ENCODE data around the gene OPRM1.
"Not testable (repeated sequence)": the region's sequence is repeated elsewhere in the genome, so short reads cannot be mapped to it uniquely, and the experiment has no call there.

Gene OPRM1

GRCh38 chr6:154039231-154039842 lies at the start of gene OPRM1:
OPRM1 (plus strand) TSS chr6:154039240; CDS start chr6:154039545, 305 bp downstream.
- peak; percentile 24 for DNase-seq

- DNase-seq = no peak
These were observed 49.1 kb upstream of the OPRM1 start for GRCh38 chr6:153989989-153990388.

GRCh38 chr6:153994004-153994403 lies 45.0 kb upstream of the OPRM1 start:
- DNase-seq = no peak

GRCh38 chr6:153994811-153995210 lies 44.2 kb upstream of the OPRM1 start:
- no peak for DNase-seq

GRCh38 chr6:153997221-153997620 lies 41.8 kb upstream of the OPRM1 start:
- DNase-seq = no peak

GRCh38 chr6:154001494-154002285 lies 37.4 kb upstream of the OPRM1 start:
- no peak for DNase-seq

- no peak for DNase-seq
These were observed 36.1 kb upstream of the OPRM1 start for GRCh38 chr6:154002894-154003293.

- no peak for DNase-seq
These were observed 28.7 kb upstream of the OPRM1 start for GRCh38 chr6:154010371-154010770.

GRCh38 chr6:154012852-154013251 lies 26.2 kb upstream of the OPRM1 start:
- DNase-seq = no peak

- no peak for DNase-seq
These were observed 21.3 kb upstream of the OPRM1 start for GRCh38 chr6:154017786-154018185.

- no peak for DNase-seq
These were observed 8.4 kb upstream of the OPRM1 start for GRCh38 chr6:154030646-154031045.

- DNase-seq = no peak
These were observed 2.0 kb downstream of the OPRM1 start for GRCh38 chr6:154041001-154041400.

- DNase-seq = no peak
These were observed 14.1 kb downstream of the OPRM1 start for GRCh38 chr6:154053141-154053540.

GRCh38 chr6:154056536-154056935 lies 17.5 kb downstream of the OPRM1 start:
- DNase-seq = no peak

GRCh38 chr6:154057098-154057497 lies 18.1 kb downstream of the OPRM1 start:
- DNase-seq = no peak

GRCh38 chr6:154058963-154059680 lies 20.1 kb downstream of the OPRM1 start:
- peak; percentile 20 for DNase-seq

- DNase-seq = peak; percentile 87
These were observed 21.0 kb downstream of the OPRM1 start for GRCh38 chr6:154060076-154060475.

- no peak for DNase-seq
These were observed 31.0 kb downstream of the OPRM1 start for GRCh38 chr6:154070041-154070440.

GRCh38 chr6:154070657-154071056 lies 31.6 kb downstream of the OPRM1 start:
- DNase-seq = no peak

GRCh38 chr6:154071236-154071635 lies 32.2 kb downstream of the OPRM1 start:
- DNase-seq = peak; percentile 5

- no peak for DNase-seq
These were observed 32.7 kb downstream of the OPRM1 start for GRCh38 chr6:154071711-154072110.

- not testable (repeated sequence) for DNase-seq
These were observed 39.6 kb downstream of the OPRM1 start for GRCh38 chr6:154078596-154078995.

- DNase-seq = no peak
These were observed 41.6 kb downstream of the OPRM1 start for GRCh38 chr6:154080461-154081189.
